HG02678 (cell line): ENCODE measurements around the gene DCST2.
"Not testable (repeated sequence)": the region's sequence is repeated elsewhere in the genome, so short reads cannot be mapped to it uniquely, and the experiment has no call there.

Experiments
- ATAC-seq: cut with Tn5 transposase; IDR thresholded peaks from one replicate; pipeline ENCODE4 v1.9.1; 2021; ENCODE audit warnings: mild to moderate bottlenecking, moderate library complexity; ENCODE audit not compliant: unreplicated experiment

The DCST2 gene

GRCh38 chr1:155000726-155001424, 32.7 kb downstream of the DCST2 start:
- ATAC-seq = peak; percentile 36

GRCh38 chr1:155000411-155000725, 33.2 kb downstream of the DCST2 start:
- no peak for ATAC-seq

DNA sequence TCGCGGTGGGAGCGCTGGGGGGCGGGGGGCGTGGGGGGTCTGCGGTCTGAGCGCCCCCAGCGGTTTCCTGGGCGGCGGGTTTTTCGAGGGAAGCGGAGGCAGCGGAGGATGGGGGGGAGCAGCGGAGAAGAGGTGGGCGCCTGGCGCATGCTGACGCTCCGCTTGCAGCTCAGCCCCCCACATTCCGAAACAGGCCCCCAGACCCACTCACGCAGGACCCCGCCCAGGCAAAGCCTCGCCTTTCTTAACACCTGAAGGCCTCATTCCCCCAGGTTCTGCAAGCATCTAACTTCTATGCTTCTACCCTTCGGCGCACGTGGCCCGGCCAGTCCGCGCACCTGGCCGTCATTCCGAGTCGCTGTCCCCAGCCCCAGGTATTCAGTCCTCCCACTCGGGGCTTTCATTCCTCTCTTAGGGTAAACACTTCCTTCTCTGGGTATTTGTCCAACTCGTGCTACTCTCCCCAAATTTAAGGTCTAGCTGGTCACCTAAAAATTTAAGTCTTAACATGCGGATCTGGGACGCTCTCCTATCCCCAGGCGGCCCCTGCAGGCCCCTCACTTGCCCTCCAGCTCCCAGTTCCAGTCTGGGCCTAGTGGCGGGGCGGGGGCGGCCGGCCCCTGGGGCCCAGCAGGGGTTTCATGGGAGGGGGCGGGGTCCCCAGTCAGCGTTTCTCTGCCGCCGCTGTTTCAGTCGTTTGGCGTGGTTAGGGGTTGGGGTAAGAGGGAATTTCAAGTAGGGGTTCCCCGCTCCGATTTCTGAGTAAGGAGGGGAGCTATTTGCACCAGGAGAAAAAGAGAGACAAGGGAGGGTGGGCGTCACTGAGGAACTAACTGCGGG, 33.8 kb downstream of the DCST2 start:
- ATAC-seq = no peak

DNA sequence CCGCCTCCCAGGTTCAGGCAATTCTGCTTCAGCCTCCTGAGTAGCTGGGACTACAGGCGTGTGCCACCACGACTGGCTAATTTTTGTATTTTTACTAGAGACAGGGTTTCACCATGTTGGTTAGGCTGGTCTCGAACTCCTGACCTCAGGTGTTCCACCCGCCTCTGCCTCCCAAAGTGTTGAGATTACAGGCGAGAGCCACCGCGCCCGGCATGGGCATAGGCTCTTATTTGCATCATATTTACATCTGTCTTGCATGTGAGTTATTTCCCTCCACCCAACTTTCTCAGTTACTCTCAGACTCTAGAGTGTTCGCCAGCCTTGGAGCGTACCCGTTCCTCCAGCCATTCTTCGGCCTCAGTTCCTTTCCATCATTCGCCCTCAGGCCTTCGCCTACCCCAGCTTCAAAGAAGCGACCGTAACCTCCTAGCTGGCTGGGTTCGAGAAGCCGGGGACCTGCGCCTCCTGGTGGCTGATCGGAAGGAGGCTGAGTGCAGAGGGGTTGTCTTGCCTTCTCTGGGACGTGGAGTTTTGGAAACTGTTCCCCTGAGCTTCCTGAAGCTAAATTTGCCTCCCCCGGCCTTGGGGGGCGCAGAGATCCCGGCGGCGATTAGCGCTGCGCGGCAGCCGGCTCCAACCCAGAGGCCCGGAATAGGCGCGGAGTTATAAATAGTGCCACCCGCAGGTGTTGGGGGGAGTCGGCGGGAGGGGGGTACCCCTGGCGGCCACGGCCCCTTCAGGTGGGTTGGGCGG, 34.6 kb downstream of the DCST2 start:
- no peak for ATAC-seq

DNA sequence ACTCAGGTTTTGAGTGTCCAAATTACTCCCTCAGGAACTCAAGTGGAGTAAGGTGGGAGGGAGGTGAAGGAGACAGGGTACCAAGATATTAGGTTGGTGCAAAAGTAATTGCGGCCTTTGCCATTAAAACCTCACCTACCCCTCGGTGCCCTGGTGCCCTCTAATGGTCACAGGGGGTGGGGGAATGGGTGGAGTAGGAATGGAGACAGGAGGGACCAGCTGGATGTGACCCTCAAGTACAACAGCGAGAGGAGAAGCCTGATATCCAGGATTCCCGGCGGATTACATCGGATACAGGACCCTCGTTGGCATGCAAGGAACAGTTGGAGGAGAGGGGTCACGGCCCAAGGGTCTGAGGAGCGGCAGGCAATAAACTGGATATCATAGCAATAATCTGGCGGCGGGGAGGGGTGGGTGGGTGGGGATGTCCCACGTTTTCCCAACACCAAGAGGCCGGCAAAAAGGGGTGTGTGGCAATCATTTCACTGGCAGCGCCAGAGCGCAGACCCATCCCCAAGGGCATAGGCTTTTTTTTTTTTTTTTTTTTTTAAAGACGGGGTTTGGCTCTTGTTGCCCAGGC, 35.3 kb downstream of the DCST2 start:
- no peak for ATAC-seq

- ATAC-seq = no peak
Observed at GRCh38 chr1:154996966-154997701, 36.4 kb downstream of the DCST2 start.

DNA sequence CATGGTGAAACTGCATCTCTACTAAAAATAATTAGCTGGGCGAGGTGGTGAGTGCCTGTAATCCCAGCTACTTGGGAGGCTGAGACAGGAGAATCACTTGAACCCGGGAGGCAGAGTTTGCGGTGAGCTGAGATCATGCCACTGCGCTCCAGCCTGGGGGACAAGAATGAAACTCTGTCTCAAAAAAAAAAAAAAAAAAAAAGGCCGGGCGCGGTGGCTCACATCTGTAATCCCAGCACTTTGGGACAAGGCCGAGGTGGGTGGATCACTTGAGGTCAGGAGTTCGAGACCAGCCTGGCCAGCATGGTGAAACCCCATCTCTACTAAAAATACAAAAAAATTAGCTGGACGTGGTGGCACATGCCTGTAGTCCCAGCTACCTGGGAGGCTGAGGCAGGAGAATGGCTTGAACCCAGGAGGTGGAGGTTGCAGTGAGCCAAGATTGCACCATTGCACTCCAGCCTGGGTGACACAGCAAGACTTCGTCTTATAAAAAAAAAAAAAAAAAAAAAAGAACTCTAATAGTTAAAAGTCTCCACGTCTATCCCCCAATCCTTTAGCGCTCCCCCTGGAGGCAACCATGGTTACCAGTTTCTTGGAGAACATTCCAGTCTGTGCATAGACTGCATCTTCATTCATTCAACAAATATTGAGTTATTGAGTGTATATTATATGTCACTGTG, 38.1 kb downstream of the DCST2 start:
- ATAC-seq = not testable (repeated sequence)

DNA sequence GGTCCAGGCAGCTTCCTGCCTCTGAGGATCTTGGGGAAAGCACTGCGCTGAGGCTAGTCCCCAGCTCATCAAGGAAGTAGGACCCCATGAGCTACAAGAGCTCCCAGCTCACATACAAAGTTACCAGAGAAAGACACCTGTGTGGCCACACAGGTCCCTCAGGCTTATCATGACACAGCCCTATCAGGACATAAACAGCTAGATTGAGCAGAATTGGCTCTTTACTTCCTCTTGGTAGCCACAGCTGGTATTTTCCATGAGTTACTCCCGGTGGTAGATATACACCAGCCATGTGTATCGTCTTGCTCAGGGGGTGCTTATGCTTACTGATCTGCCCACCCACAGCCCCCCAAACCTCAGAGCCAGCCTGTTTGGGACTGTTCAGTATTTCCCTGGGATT, 39.0 kb downstream of the DCST2 start:
- ATAC-seq = no peak

- no peak for ATAC-seq
Observed at GRCh38 chr1:154994269-154994587, 39.4 kb downstream of the DCST2 start.

- no peak for ATAC-seq
Observed at GRCh38 chr1:154993572-154994268, 39.9 kb downstream of the DCST2 start, which contains the start of gene LENEP. LENEP (plus strand) TSS chr1:154993586; CDS start chr1:154993608, 22 bp downstream.

DNA sequence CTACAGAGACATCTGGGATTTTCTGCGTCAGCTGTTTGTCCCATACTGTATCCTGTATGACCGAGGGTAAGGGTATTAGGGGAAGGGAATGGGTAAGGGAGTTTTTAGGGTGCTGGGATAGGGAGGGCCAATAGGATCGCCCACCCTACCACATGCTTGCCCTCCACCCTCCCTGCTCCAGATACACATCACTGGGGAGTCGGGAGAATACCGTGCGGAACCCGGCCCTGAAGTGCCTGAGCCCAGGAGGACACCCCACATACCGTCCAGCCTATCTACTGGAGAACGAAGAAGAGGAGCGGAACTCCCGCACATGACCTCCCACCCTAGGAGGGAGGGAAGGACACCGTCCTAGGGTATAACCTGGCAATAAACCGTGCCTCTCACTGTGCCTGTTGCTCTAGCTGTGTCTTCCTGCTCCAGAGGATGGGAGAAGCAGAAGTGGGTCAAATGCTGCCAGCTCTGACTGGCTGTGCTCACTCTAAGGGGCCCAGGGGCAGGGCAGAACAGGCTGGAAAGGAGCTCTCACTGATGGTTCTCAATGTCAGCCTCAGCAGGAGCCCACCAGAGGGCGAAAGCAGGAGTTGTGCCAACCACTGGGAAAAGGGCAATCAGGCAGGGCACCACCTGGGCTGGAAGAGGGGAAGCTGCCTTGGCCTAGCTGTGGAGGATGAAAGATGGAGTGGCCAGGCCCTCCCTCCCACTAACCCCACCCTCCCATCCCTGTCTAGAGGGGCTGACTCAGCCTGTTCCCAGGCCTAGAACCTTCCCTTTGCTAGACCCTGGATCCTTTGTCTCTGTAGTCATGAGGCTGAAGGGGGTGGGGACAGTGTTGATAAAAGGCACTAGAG, 40.6 kb downstream of the DCST2 start:
- no peak for ATAC-seq

DNA sequence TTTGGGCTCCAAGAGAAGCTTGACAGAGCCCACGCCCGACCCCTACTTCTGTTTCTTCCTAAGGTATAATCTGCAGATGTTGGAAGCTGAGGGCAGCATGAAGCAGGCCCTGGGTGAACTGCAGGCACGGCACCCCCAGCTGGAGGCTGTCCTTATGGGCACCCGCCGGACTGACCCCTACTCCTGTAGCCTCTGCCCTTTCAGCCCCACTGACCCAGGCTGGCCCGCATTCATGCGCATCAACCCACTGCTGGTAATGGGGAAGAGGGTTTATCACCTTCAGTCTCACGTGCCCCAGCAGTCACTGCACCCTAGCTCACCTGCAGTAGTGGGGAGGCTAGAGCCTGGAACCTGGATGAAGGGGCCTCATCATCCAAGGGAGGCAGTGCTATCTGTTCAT, 43.3 kb downstream of the DCST2 start:
- ATAC-seq = no peak

- no peak for ATAC-seq
Observed at GRCh38 chr1:154989195-154989860, 44.3 kb downstream of the DCST2 start.

DNA sequence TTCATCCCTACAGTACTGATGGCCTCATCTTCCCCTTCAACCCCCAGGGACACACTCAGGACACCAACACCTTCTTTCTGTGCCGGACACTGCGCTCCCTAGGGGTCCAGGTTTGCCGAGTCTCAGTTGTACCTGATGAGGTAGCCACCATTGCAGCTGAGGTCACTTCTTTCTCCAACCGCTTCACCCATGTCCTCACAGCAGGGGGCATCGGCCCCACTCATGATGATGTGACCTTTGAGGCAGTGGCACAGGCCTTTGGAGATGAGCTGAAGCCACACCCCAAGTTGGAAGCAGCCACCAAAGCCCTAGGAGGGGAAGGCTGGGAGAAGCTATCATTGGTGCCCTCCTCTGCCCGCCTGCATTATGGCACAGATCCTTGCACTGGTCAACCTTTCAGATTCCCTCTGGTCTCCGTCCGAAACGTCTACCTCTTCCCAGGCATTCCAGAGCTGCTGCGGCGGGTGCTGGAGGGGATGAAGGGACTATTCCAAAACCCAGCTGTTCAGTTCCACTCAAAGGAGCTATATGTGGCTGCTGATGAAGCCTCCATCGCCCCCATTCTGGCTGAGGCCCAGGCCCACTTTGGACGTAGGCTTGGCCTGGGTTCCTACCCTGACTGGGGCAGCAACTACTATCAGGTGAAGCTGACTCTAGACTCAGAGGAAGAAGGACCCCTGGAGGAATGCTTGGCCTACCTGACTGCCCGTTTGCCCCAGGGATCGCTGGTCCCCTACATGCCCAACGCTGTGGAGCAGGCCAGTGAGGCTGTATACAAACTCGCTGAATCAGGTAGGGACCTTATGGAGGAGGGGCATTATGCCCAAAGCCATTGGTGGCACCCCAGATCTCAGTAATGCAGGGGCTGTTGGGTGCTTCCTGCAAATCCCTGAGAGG, 45.3 kb downstream of the DCST2 start:
- ATAC-seq = no peak

- ATAC-seq = no peak
Observed at GRCh38 chr1:154987326-154987725, 46.3 kb downstream of the DCST2 start.

- ATAC-seq = not testable (repeated sequence)
Observed at GRCh38 chr1:154986736-154987135, 46.8 kb downstream of the DCST2 start.
